ENCODE data around the gene KANSL1. TPM values are rescaled to one million over a fixed set of nuclear protein-coding genes. Genes with fewer than 3 reads are reported as not detected.

The KANSL1 gene
- total RNA-seq, 4 donors from 2014 or later: 91.3 to 120 (median 105) TPM

GRCh38 chr17:46013502-46014165 is 179.6 kb downstream of the KANSL1 start:
- H3K4me1 ChIP-seq: peaks cover 0 to 8% (median 0%) of the 10 kb centered on the region in 4 donors
- no peaks in the 10 kb centered on the region for H3K27me3 ChIP-seq
- H3K9me3 ChIP-seq: no peaks in the 10 kb centered on the region
- no peak for TF ChIP-seq EP300 (IDR thresholded peaks at IDR 0.05)
- no peak for TF ChIP-seq CTCF (IDR thresholded peaks at IDR 0.05)
- no peak for TF ChIP-seq POLR2A (IDR thresholded peaks at IDR 0.05)
- no peak overlapping the region for H3K27ac ChIP-seq
- 47 to 61% methylated on average over 9 of the region's 9 CpGs for WGBS, 2 donors
- H3K36me3 ChIP-seq: no peaks in the 10 kb centered on the region
- DNase-seq (ENCODE audit: low spot score in 2 of 2): no peak
- H3K4me3 ChIP-seq: no peak overlapping the region

GRCh38 chr17:46013127-46013501 is 180.1 kb downstream of the KANSL1 start:
- no peak for DNase-seq (ENCODE audit: low spot score in 2 of 2)
- Histone ChIP-seq H3K27me3 (no peaks in the 10 kb centered on the region), H3K27ac (no peak overlapping the region), H3K9me3 (no peaks in the 10 kb centered on the region), H3K4me1 (peaks cover 0 to 8% (median 0%) of the 10 kb centered on the region in 4 donors), H3K4me3 (no peak overlapping the region), H3K36me3 (no peaks in the 10 kb centered on the region)
- TF ChIP-seq EP300 (IDR thresholded peaks at IDR 0.05) (no peak), CTCF (IDR thresholded peaks at IDR 0.05) (no peak), POLR2A (IDR thresholded peaks at IDR 0.05) (no peak)
- 69 to 80% methylated on average over 4 to 7 of the region's 7 CpGs for WGBS, 2 donors

- no peak overlapping the region for H3K4me3 ChIP-seq
- no peak for DNase-seq (ENCODE audit: low spot score in 2 of 2)
- peaks cover 0 to 8% (median 0%) of the 10 kb centered on the region in 4 donors for H3K4me1 ChIP-seq
- no peak for TF ChIP-seq POLR2A (IDR thresholded peaks at IDR 0.05)
- TF ChIP-seq EP300 (IDR thresholded peaks at IDR 0.05): no peak
- TF ChIP-seq CTCF (IDR thresholded peaks at IDR 0.05): no peak
- no peaks in the 10 kb centered on the region for H3K36me3 ChIP-seq
- H3K27ac ChIP-seq: no peak overlapping the region
- no peaks in the 10 kb centered on the region for H3K9me3 ChIP-seq
- H3K27me3 ChIP-seq: no peaks in the 10 kb centered on the region
- 79 to 87% methylated on average over 11 of the region's 11 CpGs for WGBS, 2 donors
Measured at GRCh38 chr17:46012506-46013079, 180.6 kb downstream of the KANSL1 start.

GRCh38 chr17:46011711-46012505 is 181.3 kb downstream of the KANSL1 start:
- WGBS, 2 donors: 80 to 82% methylated on average over 28 of the region's 28 CpGs

More at GRCh38 chr17:46011711-46012505, 181.3 kb downstream of the KANSL1 start:
- no peak for DNase-seq (ENCODE audit: low spot score in 2 of 2)
- H3K4me3 ChIP-seq: no peak overlapping the region
- TF ChIP-seq CTCF (IDR thresholded peaks at IDR 0.05) (no peak), POLR2A (IDR thresholded peaks at IDR 0.05) (no peak), EP300 (IDR thresholded peaks at IDR 0.05) (no peak)
- no peak overlapping the region for H3K27ac ChIP-seq
- H3K27me3 ChIP-seq: no peaks in the 10 kb centered on the region
- H3K4me1 ChIP-seq: peaks cover 0 to 8% (median 0%) of the 10 kb centered on the region in 4 donors
- no peaks in the 10 kb centered on the region for H3K36me3 ChIP-seq
- H3K9me3 ChIP-seq: no peaks in the 10 kb centered on the region
